ENCODE results near the gene TXNDC16.
"Not testable (repeated sequence)": the region's sequence is repeated elsewhere in the genome, so short reads cannot be mapped to it uniquely, and the experiment has no call there.

The TXNDC16 gene

DNA sequence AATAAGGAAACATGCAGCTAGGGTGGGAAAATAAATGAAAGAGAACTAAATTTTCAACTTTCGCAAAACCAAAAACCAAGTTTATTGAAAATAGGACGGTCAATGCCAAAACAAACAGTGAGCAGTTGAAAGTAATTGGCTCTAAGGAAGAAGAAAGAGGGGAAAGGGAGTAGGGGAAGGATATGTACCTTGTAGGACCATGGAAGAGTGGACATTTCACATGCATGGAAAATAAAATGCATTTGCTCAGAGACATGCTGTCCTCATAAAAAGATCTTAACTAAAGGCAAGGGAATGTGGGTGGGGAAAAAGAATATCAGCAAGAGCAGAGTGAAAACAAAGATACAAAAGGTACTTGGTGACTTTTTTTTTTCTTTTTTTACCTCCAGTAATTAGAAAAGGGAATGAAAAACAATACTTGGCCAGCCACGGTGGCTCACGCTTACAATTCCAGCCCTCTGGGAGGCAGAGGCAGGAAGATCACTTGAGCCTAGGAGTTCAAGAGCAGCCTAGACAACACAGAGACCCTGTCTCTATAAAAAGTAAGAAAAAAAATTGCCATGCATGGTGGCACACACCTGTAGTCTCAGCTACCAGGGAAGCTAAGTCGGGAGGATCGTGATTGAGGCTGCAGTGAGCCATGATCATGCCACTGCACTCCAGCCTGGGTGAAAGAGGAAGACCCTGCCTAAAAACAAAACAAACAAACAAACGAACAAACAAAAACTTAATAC, 6.6 kb downstream of the TXNDC16 start:
- no peak for DNase-seq (ENCODE audit: low read depth)

- no peak for DNase-seq (ENCODE audit: low read depth)
Measured at GRCh38 chr14:52538623-52539022, 13.7 kb downstream of the TXNDC16 start.

GRCh38 chr14:52536269-52536668, 16.0 kb downstream of the TXNDC16 start:
- no peak for DNase-seq (ENCODE audit: low read depth)

- DNase-seq (ENCODE audit: low read depth), result no peak
Measured at GRCh38 chr14:52531481-52531880, 20.8 kb downstream of the TXNDC16 start.

DNA sequence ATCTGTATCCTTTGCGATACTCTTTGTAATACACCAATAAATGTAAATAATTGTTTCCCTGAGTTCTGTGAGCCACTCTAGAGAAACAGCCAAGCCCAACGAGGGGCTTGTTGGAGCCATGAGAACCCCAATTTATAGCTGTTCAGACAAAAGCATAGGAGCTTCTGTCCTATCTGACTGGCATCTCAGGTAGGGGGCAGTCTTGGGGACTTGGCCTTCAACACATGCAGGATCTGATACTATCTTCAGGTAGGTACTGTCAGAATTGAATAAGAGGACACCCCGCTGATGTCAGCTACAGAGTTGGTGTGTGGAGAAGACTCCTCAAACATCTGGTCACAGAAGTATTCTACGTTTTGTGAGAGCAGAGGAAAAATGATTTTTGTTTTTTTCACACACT, 25.3 kb downstream of the TXNDC16 start:
- DNase-seq (ENCODE audit: low read depth), result no peak

- DNase-seq (ENCODE audit: low read depth), result no peak
Measured at GRCh38 chr14:52522581-52523345, 29.5 kb downstream of the TXNDC16 start.

- no peak for DNase-seq (ENCODE audit: low read depth)
Measured at GRCh38 chr14:52522033-52522432, 30.3 kb downstream of the TXNDC16 start.

DNA sequence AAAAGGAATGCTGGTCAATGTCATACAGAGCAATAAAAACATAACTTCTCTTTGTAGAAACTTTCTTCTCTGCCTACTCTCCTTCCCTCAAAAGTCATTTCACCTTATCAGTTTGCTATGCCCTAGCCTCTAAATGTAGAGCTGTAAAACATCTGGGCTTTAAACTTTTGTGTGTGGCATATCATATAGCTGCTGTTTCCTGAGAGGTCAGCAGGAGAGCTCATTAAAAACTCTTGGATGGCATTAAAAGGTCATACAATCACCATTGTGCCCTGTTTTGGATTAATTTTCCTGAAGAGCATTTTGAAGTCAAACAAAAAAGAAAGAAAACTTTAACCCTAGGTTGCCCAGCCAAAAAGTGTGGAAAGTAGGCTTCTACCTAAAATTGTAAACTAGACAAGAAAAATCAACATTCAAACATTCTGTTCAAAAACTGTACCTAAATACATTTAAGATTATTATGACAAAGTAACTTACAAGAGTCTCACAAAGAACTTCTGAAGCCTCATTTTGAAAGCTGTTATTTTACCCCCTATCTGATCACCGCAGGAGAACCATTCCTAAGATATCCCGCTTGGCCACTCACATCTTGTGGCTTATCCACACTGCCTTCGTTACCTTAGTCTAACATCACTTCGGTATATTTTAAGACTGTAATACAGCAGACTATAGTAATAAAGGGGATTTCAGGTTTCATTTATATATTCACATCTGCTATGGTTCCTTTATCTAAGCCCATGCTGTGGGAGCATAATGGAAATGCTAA, 38.1 kb downstream of the TXNDC16 start:
- DNase-seq (ENCODE audit: low read depth), result no peak

DNA sequence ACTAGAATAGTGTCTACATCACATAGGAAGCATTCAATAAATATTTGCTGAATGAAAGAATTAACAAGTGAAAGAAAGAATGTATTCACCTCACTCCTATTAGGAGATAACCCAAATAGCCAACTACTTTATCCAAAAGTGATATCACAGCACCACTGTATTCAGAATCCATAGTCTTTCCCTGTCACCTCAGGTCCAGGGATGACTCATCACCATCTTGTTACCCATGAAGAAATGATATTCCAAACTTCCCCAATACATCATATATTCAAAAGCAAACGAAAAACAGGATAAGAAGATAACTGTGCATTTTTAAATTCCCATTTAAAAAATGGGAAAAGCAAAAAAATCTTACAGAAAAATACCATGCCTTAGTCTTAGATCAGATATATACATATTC, 39.1 kb downstream of the TXNDC16 start:
- no peak for DNase-seq (ENCODE audit: low read depth)

GRCh38 chr14:52494444-52494843, 57.9 kb downstream of the TXNDC16 start:
- no peak for DNase-seq (ENCODE audit: low read depth)

DNA sequence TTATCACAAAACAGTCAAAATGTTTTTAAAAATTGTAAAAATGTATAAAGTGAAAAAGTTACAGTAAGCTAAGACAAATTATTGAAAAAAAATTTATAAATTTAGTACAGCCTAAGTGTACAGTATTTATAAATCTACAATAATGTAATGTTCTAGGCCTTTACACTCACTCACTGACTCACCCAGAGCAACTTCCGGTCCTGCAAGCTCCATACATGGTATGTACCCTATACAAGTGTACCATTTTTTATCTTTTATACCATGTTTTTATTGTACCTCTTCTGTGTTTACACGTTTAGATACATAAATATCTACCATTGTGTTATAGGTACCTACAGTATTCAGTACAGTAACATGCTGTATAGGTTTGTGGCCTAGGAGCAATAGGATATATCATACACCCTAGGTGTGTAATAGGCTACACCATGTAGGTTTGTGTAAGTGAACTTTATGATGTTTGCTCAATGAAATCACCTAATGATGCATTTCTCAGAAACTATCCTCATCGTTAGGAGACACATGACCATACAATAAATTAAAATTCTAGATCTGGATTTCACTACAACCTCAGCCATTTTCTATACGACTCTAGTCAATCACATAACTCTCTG, 66.8 kb downstream of the TXNDC16 start:
- no peak for DNase-seq (ENCODE audit: low read depth)

- no peak for DNase-seq (ENCODE audit: low read depth)
Measured at GRCh38 chr14:52481864-52482263, 70.4 kb downstream of the TXNDC16 start.

GRCh38 chr14:52473557-52473956, 78.7 kb downstream of the TXNDC16 start:
- no peak for DNase-seq (ENCODE audit: low read depth)

- no peak for DNase-seq (ENCODE audit: low read depth)
Measured at GRCh38 chr14:52472728-52473127, 79.6 kb downstream of the TXNDC16 start.

DNA sequence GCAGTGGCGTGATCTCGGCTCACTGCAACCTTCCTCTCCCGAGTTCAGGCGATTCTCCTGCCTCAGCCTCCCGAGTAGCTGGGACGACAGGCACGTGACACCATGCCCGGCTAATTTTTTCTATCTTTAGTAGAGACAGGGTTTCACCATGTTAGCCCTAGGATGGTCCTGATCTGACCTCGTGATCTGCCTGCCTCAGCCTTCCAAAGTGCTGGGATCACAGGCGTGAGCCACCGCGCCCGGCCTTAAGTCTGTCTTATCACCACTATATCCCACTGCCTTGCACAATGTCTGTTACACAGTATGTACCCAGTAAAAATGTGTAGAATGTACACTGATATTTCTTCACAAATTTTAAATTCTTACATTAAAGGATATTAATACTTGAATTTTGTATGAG, 80.1 kb downstream of the TXNDC16 start:
- not testable (repeated sequence) for DNase-seq (ENCODE audit: low read depth)

GRCh38 chr14:52467515-52468266, 84.6 kb downstream of the TXNDC16 start:
- DNase-seq (ENCODE audit: low read depth), result no peak

DNA sequence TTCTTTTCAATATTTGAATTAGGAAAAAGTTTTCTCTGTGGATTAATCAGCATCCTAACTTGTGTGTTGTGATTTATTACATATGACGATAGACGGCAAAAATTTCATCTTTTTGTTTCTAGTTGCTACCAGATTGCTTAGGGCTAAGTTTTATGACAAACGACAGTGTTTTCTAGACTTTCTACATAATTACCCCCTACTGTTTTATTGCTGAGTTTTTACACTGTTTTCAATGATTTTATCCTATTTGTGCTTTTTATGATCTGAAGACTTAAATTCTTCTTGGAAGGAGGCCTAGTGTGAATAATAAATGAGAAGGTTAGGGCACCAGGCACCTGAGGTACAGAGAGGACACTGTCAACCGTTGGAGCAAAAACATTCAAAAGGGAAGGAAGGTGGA, 88.1 kb downstream of the TXNDC16 start:
- DNase-seq (ENCODE audit: low read depth), result no peak

DNA sequence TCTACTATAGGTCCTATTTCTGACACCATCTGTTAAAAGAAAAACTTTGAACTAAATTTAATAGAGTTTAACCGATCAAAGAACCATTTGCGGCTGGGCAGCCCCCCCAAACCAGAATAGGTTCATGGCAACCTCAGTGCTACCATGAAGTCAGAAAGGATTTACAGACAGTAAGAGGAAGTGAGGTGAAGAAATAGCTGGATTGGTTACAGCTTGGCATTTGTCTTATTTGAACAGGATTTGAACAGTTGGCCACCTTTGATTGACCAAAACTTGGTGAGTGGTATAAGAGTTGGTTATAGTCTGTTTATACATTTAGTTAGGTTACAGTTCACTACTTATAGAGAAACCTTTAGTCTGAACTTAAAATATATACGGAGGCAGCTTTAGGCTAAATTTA, 88.9 kb downstream of the TXNDC16 start:
- DNase-seq (ENCODE audit: low read depth), result no peak

DNA sequence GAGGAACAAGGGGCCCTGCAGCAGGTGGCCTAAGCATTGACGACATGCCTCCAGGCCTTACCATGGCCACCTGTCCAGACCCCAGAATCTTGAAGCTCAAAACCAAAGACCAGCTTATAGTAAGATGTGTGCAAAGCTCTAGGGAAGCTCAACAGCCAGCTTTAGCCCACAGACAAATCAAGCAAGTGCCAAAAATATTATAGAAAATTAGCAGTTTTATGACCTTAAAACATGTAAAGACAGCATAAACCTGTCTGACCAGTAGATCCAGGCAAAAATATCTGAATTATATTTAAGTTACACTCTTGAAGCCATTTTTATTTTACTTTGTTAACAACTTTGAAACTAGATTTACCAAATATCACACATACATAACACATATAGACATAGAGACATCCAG, 90.6 kb downstream of the TXNDC16 start:
- DNase-seq (ENCODE audit: low read depth), result no peak

GRCh38 chr14:52458721-52459085, 93.6 kb downstream of the TXNDC16 start:
- DNase-seq (ENCODE audit: low read depth), result no peak

GRCh38 chr14:52457411-52457810, 94.9 kb downstream of the TXNDC16 start:
- no peak for DNase-seq (ENCODE audit: low read depth)
